ENCODE measurements around the gene TAL2.

GRCh38 chr9:105698348-105698870 lies 36.2 kb downstream of the TAL2 start:
- TF ChIP-seq CTCF (conservative IDR thresholded peaks at IDR 0.05; ENCODE audit: low read length), result no peak
- no peak for TF ChIP-seq EZH2phosphoT487 (IDR thresholded peaks at IDR 0.05; ENCODE audit: borderline replicate concordance, low read depth, low read length)

Data from OCI-LY7 (cell line).